H9 (cell line): Measurements from ENCODE around the gene SLC1A7. TPM values are rescaled to one million over a fixed set of nuclear protein-coding genes. Genes with fewer than 3 reads are reported as not detected.

Experiments
- DNase-seq: peaks from one replicate; pipeline ENCODE4 v3.0.0-alpha.2; 2017
- H2AFZ ChIP-seq: one replicate; pipeline ENCODE4 v1.6.1; 2013; ENCODE audit warnings: mild to moderate bottlenecking, low read length, control low read depth, moderate library complexity
- H2AK5ac ChIP-seq: 2 replicates; pipeline ENCODE4 v1.6.1; 2013; ENCODE audit warnings: low read length, control low read depth, mixed read lengths; ENCODE audit not compliant: insufficient read length
- H2BK120ac ChIP-seq: one replicate; pipeline ENCODE4 v1.6.1; 2013; ENCODE audit warnings: low read depth, mild to moderate bottlenecking, low read length, control low read depth, inconsistent platforms; ENCODE audit not compliant: poor library complexity, severe bottlenecking
- H2BK12ac ChIP-seq: 2 replicates; pipeline ENCODE4 v1.6.1; 2013; ENCODE audit warnings: low read length, control low read depth, mixed read lengths, low read depth; ENCODE audit not compliant: insufficient read length
- H2BK15ac ChIP-seq: 2 replicates; pipeline ENCODE4 v1.6.1; 2013; ENCODE audit warnings: low read depth, low read length, control low read depth
- H2BK20ac ChIP-seq: one replicate; pipeline ENCODE4 v1.6.1; 2013; ENCODE audit warnings: low read depth, mild to moderate bottlenecking, low read length, control low read depth, inconsistent platforms; ENCODE audit not compliant: poor library complexity, severe bottlenecking
- H2BK5ac ChIP-seq: 2 replicates; pipeline ENCODE4 v1.6.1; 2013; ENCODE audit warnings: low read length, control low read depth, mixed read lengths; ENCODE audit not compliant: insufficient read length
- H3K14ac ChIP-seq: 2 replicates; pipeline ENCODE4 v1.6.1; 2013; ENCODE audit warnings: low read length, control low read depth; ENCODE audit not compliant: insufficient read depth
- H3K18ac ChIP-seq: 2 replicates; pipeline ENCODE4 v1.6.1; 2013; ENCODE audit warnings: low read depth, mild to moderate bottlenecking, mixed read lengths, low read length, control low read depth; ENCODE audit not compliant: insufficient read length
- H3K23ac ChIP-seq: 2 replicates; pipeline ENCODE4 v1.6.1; 2013; ENCODE audit warnings: low read length, control low read depth, mixed read lengths, low read depth; ENCODE audit not compliant: insufficient read length
- H3K23me2 ChIP-seq: 2 replicates; pipeline ENCODE4 v1.6.1; 2013; ENCODE audit warnings: low read depth, mild to moderate bottlenecking, mixed read lengths, low read length, control low read depth; ENCODE audit not compliant: insufficient read length, poor library complexity, severe bottlenecking
- H3K27ac ChIP-seq: 2 replicates; pipeline ENCODE4 v1.5.1; 2013; ENCODE audit warnings: low read length, control low read depth, mixed read lengths, low read depth; ENCODE audit not compliant: insufficient read length
- H3K27me3 ChIP-seq: 2 replicates; pipeline ENCODE4 v1.6.1; 2013; ENCODE audit warnings: low read length, control low read depth, inconsistent platforms; ENCODE audit not compliant: insufficient read depth
- H3K4ac ChIP-seq: 2 replicates; pipeline ENCODE4 v1.6.1; 2013; ENCODE audit warnings: low read depth, mild to moderate bottlenecking, control low read depth, inconsistent platforms, low read length, moderate library complexity
- H3K4me1 ChIP-seq: 2 replicates; pipeline ENCODE4 v1.6.1; 2013; ENCODE audit warnings: low read length, control low read depth, inconsistent platforms; ENCODE audit not compliant: insufficient read depth
- H3K4me2 ChIP-seq: 2 replicates; pipeline ENCODE4 v1.6.1; 2013; ENCODE audit warnings: low read length, control low read depth, mixed read lengths; ENCODE audit not compliant: insufficient read length, insufficient read depth
- H3K56ac ChIP-seq: 2 replicates; pipeline ENCODE4 v1.6.1; 2013; ENCODE audit warnings: low read depth, mild to moderate bottlenecking, mixed read lengths, low read length, control low read depth; ENCODE audit not compliant: insufficient read length
- H3K79me1 ChIP-seq: 2 replicates; pipeline ENCODE4 v1.6.1; 2013; ENCODE audit warnings: low read depth, mild to moderate bottlenecking, moderate library complexity, low read length, control low read depth, inconsistent platforms; ENCODE audit not compliant: insufficient read depth, poor library complexity, severe bottlenecking
- H3K79me2 ChIP-seq: 2 replicates; pipeline ENCODE4 v1.6.1; 2013; ENCODE audit warnings: low read length, control low read depth, inconsistent platforms; ENCODE audit not compliant: insufficient read depth
- H3K9ac ChIP-seq: 2 replicates; pipeline ENCODE4 v1.6.1; 2013; ENCODE audit warnings: low read length, control low read depth, mixed read lengths; ENCODE audit not compliant: insufficient read length; ENCODE audit errors: extremely low read depth
- H3K9me3 ChIP-seq: one replicate; pipeline ENCODE4 v1.6.1; 2013; ENCODE audit warnings: low read depth, low read length, inconsistent platforms; ENCODE audit not compliant: control insufficient read depth
- H3T11ph ChIP-seq: one replicate; pipeline ENCODE4 v1.6.1; 2013; ENCODE audit warnings: mild to moderate bottlenecking, low read length, control low read depth, inconsistent platforms
- H4K20me1 ChIP-seq: one replicate; pipeline ENCODE4 v1.6.1; 2013; ENCODE audit not compliant: control insufficient read depth, insufficient read length, insufficient read depth
- H4K5ac ChIP-seq: 2 replicates; pipeline ENCODE4 v1.6.1; 2013; ENCODE audit warnings: low read depth, mild to moderate bottlenecking, mixed read lengths, low read length, control low read depth; ENCODE audit not compliant: insufficient read length
- H4K8ac ChIP-seq: replicated peaks from 2 replicates; pipeline ENCODE4 v1.6.1; 2013; ENCODE audit warnings: low read length, control low read depth, mixed read lengths, low read depth; ENCODE audit not compliant: insufficient read length
- H4K91ac ChIP-seq: 2 replicates; pipeline ENCODE4 v1.6.1; 2013; ENCODE audit warnings: low read depth, mild to moderate bottlenecking, moderate library complexity, mixed read lengths, low read length, control low read depth; ENCODE audit not compliant: insufficient read length
- H3K27ac Mint-ChIP-seq, 3 experiments: 2 replicates in 2 of 3; 3 replicates in 1 of 3; pipeline ENCODE4 v1.8.0; 2020 to 2021; ENCODE audit warnings: mixed read lengths in 3 of 3, mild to moderate bottlenecking in 1 of 3, moderate library complexity in 1 of 3
- H3K27me3 Mint-ChIP-seq: 2 replicates; pipeline ENCODE4 v1.8.0; 2021; ENCODE audit warnings: low read depth, mild to moderate bottlenecking, moderate library complexity, mixed read lengths
- H3K36me3 Mint-ChIP-seq, 3 experiments: 2 replicates in 2 of 3; 3 replicates in 1 of 3; pipeline ENCODE4 v1.8.0; 2020 to 2021; ENCODE audit warnings: low read depth in 3 of 3, mixed read lengths in 3 of 3; ENCODE audit not compliant: insufficient read depth in 1 of 3
- H3K4me1 Mint-ChIP-seq, 2 experiments: 2 replicates each; pipeline ENCODE4 v1.8.0; 2020; ENCODE audit warnings: mixed read lengths in 2 of 2
- H3K4me3 Mint-ChIP-seq, 2 experiments: 2 replicates in 1 of 2; 3 replicates in 1 of 2; pipeline ENCODE4 v1.8.0; 2020 to 2021; ENCODE audit warnings: mild to moderate bottlenecking in 2 of 2, mixed read lengths in 2 of 2, moderate library complexity in 1 of 2
- H3K9me3 Mint-ChIP-seq, 2 experiments: 2 replicates in 1 of 2; 3 replicates in 1 of 2; pipeline ENCODE4 v1.8.0; 2020; ENCODE audit warnings: mild to moderate bottlenecking in 2 of 2, mixed read lengths in 2 of 2, moderate library complexity in 1 of 2
- CTCF ChIP-seq: fragments of 200-600 bp; sonication (generic); conservative IDR thresholded peaks from 3 replicates; pipeline ENCODE4 v1.8.0; 2021; ENCODE audit warnings: antibody characterized with exemption, mild to moderate bottlenecking
- WGBS: extraction: QIAGEN DNeasy Blood & Tissue Kit; methylation state at CpG from one replicate; pipeline ENCODE4 v1.1.7; 2013; ENCODE audit warnings: missing lambda C conversion rate, low lambda C conversion rate, mixed read lengths; ENCODE audit not compliant: insufficient read length; ENCODE audit errors: extremely low coverage; 5-methylcytosine and 5-hydroxymethylcytosine counted together
- total RNA-seq: library from RNA; stranded (reverse); gene quantifications from 2 replicates; pipeline ENCODE4 v1.2.1, GENCODE V29; 2021

The SLC1A7 gene
- total RNA-seq, 1 experiment from 2014 or later: not detected

DNA sequence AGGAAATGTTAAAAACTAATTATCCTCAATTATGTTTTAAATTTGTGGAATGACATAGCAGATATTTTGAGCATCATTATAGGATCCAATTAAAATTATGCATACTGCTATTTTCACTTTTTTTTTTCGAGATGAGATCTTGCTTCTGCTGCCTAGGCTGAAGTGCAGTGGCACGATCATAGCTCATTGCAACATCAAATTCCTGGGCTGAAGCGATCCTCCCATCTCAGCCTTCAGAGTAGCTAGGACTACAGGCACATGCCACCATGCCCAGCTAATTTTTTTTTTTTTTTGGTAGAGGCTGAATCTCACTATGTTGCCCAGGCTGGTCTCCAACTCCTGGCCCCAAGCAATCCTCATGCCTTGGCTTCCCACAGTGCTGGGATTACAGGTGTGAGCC, 11.3 kb upstream of the SLC1A7 start:
- Mint-ChIP-seq H3K9me3 (no peaks in the 10 kb centered on the region), H3K4me3 (no peak overlapping the region), H3K27me3 (peaks cover under 1% of the 10 kb centered on the region), H3K27ac (no peak overlapping the region), H3K4me1 (peaks cover 3 to 6% of the 10 kb centered on the region in 2 experiments; a peak in 3 of 4 replicates), H3K36me3 (no peaks in the 10 kb centered on the region)
- Histone ChIP-seq H4K8ac (no peak overlapping the region), H3K4me1 (0 out of 2 replicates have a peak, but pooled peaks cover 2% of the 10 kb centered on the region), H3K9me3 (no peaks in the 10 kb centered on the region), H4K5ac (no peak overlapping the region), H3K27ac (no peak overlapping the region), H3K14ac (no peak overlapping the region), H3K18ac (no peak overlapping the region), H3K23me2 (no peaks in the 10 kb centered on the region), H2AK5ac (no peak overlapping the region), H3K56ac (no peak overlapping the region), H3K9ac (no peak overlapping the region), H2BK15ac (no peak overlapping the region), H3K79me1 (no peaks in the 10 kb centered on the region), H3T11ph (no peak overlapping the region), H2BK20ac (no peak overlapping the region), H3K23ac (no peak overlapping the region), H4K20me1 (no peaks in the 10 kb centered on the region), H3K79me2 (no peaks in the 10 kb centered on the region), H2AFZ (no peak overlapping the region), H2BK5ac (no peak overlapping the region), H2BK12ac (no peak overlapping the region), H4K91ac (no peak overlapping the region), H3K4me2 (no peak overlapping the region), H3K4ac (no peak overlapping the region), H2BK120ac (no peak overlapping the region), H3K27me3 (no peaks in the 10 kb centered on the region)
- WGBS: no CpG with 5 or more reads among the region's 3 CpGs
- no peak for TF ChIP-seq CTCF
- no peak for DNase-seq
